COR-L47 (cell line): ENCODE results near the gene MAB21L1.

Experiments
- DNase-seq: peaks from one replicate; lab custom pipeline; 2025; lab: John Stamatoyannopoulos, UW

The MAB21L1 gene

DNA sequence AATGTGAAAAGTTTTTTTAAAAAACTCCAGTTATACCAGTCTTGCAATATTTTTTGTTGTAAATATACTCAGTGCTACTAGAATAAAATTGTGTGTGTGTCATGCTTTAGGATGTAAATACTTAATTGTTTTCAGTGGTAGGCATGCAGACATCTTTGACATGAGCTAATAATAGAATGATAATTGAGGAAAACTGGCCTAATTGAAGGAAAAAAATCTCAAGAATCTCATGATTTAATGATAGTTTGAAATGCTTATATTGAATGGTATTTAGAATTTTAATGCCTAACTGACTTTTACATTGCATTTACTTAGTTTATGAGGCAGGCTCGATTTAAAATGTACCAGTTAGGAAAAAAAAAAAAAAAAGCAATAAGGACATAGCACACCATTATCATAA, 3.2 kb upstream of the MAB21L1 start:
- DNase-seq: no peak

DNA sequence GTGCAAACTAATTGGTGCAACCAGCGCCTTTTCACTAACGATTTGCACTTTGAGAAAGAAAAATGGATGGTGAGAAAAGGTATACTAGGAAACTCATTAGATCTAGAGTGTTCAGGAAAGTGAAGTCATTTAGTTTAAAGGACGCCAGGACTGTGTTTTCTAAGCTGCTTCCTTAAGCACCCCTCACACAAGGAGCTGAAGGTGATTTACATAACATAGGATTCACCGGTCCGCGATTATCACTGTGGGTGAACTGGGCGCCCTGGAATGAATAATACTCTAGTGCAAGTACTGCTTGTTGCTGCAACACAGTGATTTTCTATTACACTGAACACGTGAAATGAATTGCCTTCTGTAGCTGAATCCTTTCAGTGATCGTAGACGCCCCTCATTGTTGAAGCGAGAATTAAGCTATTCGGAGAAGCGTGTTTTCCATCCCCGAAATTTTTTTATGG, 2.6 kb upstream of the MAB21L1 start:
- no peak for DNase-seq

DNA sequence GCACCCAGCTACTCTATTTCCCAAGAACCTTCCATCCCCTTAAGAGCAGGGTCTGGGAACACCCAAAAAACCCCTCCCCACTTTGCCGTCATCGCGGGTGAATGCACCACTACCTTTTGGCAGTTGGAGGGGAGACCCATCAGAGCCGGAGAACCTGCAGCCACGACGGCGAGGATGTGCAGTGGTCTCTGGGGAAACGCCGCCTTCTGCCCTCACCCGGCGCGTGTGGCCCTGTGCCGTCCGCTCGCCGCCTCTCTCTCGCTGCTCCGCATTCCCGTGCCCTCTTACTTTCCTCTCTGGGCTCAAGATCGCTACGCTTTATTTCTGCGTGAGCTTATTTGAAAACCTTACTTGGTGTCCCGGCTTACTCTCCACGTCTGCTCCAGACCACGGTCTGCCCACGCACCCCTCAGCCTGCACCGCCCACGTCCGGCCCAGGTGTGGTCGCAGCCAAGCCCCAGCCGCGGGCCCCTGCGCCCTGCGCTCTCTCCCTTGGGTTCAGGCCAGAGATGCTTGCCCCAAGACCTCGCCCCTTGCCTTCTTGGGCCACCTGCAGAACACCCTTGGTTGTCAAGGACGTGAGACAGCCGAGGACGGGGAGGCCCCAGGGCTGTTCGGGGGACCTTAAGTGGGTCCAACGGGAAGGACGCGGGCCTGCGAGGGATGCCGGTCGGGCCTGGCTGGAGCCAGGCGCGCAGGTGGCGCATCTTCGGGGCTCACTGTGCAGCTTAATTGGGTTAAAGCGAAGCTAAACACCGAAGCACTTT, 2.0 kb upstream of the MAB21L1 start:
- DNase-seq: no peak

DNA sequence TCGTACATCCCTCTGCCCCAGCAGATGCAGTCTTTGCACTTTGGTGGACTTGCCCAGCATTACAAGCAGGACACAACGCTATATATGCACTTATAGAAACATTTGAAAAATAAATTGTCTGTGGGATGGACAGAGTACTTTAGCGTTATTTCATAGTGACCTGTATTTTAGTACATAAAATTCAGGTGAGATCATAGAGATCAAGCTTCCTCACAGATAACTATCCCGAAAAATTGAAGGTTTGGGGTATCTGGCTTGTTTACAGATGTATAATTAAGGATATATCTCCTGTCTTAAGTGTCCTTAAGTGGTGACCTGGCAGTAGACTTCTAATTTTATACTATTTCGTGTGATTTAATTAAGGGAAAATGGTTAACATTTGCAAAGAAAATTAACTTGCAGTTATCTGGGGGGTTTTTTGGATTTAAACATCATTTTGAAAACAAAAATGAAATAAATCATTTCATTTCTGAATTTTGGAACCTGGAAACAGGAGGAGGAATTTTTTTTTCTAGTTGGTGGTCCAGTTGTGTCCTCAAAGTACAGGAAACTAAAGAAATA, 977 bp upstream of the MAB21L1 start:
- DNase-seq: no peak

DNA sequence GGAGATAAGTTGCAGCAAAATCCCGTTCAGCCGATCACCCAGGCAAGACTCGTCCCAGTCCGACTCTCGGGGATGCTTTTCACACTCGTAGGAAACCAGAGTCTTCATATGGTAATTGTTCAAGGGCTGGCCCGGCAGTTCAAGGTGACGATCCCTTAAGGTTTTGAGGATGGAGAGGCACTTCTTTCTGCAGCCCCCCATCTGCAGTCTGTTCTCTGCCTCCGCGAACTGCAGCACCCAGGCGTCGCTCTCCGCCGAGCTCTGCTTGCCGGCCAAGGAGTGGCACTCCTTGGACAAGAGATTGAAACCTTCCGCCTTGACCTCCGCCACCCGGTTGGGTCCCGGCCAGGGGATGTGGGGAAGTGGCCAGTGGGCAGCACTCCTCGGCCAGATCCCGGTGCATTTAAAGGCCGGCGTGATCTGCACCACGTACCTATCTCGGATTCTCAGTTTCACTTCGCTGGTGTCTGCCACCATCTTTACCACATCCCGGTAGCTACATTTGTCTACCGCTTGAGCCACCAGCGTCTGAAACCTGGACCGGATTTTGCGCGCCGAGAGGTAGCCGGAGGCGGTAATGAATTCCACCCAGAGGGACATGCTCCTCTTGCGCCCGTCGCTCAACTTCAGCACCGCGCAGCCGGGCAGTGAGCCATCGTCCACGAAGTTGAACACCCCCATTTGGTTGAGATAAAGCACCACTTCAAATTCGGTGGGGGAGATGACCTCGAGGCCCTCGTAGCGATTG, 1.1 kb downstream of the MAB21L1 start:
- DNase-seq: no peak

DNA sequence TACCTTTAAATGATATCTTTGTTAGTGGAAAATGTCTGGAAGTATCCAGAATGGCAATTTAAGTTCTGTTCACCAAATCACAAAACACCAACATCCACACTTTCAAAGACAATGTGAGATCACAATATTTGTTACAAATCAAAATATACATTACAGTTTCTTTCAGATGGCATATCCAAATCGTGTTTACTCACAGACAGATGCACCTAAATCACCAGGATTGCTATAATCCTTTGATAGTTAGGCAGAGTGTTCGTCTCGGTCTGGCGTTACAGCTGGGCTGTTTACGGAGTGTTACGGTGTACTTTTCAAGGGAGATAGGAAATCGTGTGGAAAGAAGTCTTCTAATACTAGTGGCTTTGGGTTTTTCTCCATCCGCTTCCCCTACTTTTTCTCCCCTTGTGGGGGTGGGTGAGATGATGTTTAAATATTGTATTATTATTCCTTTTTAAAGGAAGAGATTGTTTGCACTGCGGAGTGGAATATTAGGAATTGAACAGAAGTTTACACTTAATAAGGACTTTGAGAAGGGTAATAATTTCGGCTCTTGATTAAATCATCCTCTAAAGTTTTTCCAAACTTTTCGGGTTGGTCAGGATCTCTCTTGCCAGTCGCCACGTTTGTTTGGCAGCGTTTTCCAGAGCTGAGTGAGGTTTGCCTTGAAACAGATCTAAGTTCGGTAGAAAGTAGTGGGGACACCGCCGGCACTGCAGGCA, 1.8 kb downstream of the MAB21L1 start:
- DNase-seq: no peak

DNA sequence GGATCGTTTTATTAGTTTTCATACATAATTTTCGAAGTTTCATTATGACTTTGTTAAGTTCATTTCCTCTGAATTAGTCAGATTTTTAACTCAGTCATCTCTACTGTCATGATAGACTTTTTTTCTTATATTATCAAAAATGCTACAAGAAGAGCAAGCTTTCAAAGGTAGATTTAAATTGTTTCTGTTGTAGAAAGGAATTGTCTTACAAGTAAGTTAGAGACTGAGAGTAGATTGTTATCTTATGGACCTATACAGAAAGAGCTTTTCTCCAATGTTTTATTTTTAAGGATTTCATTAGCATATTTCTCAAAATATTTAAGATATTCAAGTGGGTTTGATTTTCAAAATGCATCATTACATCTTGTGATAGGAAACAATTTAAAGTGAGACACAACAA, 2.7 kb downstream of the MAB21L1 start:
- no peak for DNase-seq

DNA sequence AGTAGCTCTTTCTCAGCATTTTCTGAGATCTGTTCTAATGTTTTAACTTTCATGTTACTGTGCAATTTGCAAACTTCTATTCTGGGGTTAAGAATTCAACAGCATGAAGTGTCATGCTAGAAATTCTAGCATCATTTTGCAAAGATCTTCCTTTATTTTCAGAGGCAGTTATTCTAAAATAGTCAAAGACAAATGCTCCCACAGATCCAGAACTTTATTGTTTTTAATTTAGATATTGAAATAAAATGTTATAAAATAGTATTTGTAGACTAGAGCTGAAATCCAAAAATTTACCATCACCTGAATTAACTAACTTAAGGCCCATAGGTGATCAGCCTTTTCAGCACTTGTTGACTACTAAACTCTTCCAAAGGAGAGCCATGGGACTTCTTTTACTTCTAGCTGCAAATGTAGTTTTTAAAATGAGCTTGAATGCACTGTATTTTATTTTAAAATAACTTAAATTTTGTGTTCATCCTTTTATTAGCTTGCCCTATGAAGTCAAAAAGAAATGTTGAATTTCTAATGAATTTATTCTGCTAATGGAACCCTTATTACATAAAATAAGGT, 3.2 kb downstream of the MAB21L1 start:
- DNase-seq: no peak

DNA sequence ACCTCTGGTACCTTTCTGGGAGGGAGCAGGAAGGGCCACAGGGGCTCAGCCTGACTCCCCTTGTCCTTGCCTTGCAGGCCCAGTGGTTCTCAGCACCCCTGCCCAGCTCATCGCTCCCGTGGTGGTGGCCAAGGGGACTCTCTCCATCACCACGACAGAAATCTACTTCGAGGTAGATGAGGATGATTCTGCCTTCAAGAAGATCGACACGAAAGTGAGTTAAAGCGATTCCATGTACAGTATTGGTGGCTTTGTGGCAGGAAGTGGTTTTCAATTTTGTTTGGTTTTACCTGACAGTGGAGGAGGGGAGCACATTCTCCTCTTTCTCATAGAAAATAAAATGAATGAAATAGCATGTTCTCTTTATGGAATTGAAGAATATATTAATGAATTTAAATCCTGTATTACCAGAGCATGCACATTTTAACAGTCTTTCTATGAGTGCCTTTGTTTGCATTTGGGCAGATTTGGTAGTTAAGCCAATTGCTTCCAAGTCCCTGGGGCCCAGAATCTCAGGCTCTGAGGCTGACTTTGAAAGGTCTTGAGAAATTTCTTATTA, 4.1 kb downstream of the MAB21L1 start:
- no peak for DNase-seq

DNA sequence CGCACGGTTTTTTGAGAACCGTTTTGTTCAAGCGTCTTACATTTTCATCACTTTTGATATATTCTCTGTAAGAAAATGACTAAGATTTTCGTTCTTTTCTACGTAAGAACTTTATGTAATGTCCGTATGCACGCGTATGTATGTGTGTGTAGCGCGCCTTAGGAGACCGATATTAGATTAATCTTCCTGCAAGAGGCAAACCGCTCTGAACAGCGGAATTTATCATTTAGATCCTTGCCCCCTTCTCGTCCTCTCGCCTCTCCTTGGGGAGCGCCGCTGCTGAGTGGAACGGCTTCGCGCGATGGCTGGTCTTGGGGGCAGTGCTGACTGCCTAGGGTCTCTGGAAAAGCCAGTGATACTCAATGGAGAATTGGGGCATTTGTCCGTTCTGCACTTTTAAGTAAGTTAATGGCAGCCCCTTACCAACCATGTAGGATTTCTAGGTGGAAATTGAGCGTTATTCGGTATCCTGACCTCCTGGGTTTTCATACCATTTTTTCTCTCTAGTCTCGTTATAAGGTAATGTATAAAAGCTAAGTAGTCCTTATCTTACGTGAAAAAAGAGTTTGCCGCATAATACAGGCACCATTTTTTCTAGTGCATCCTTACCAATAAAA, 4.7 kb downstream of the MAB21L1 start:
- DNase-seq: no peak

DNA sequence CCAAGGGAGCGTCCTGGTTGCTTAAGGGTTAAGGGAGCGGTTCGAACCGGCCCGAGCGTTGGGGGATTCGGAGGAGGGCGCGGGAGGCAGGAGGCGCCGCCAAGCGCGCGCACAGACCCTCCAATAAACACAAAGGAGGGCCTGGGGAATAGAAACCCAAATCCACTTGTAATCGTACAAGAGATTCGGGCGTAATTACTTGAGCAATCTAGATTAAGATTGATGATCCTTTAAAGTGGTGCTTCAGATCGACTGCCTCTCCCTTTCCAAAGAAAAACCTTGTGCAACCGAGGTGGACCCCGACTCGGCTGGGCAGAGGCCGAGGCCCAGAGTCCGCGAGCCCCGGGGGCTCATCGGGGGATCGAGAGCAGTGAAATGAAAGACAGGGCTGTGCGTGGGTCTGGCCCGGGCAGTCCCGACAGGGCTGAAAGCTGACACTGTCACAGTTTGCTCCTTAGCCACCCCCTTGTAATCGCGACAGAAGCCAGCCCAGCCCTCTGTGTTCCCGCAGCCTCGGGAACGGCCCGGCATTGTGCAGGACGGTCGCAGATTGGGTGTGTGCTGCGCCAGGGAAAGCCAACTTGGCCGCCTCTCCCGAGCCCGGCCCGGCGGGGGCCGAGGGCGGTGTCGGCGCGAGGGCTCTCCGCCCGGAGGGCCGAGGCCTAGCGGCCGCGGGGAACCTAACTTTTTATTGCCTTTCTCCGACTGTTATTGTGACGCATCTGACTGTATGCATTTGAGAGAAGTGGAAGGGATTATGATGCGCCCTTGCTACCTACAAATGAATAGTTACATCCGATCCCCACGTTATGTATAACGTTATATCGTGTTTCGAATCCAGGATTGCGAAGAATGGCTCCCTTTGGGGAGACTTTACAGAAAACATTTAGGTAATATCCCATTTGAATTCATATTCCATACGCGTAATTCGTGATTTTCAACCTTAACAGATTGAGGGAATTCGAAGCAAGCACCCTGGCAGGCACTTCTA, 5.5 kb downstream of the MAB21L1 start:
- DNase-seq: no peak

DNA sequence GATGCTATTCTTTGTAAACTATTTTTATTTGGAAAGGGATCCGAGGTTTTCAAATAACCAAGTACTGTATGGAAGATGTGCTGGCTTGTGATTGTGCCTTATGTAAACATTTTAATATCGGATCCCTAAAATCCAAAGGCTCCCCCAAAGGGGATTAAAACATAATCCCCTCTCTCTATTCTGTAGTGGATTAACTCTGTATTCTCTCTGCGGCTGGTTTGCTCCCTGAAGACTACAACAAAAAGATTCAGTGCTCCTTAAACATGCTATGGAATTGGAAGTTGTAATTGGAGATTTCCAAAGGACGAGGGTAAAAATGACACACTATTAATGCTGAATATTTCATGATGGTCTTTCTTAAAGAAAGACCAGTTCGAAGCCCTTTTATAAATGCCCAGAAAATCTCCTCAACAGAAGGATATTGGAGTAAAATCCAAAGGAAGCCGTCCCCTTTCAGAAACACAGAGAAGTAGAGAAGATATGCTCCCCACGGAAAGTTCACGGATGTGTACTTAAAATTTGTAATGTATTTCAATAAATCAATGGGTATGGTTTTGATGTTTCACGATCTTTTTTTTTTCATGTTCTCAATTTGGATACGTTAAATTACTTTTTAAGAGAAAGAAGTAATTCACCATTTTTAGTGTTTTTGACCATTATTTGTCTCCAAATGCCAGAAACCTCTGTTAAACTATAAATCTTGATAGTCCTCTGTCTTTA, 6.5 kb downstream of the MAB21L1 start:
- DNase-seq: no peak

DNA sequence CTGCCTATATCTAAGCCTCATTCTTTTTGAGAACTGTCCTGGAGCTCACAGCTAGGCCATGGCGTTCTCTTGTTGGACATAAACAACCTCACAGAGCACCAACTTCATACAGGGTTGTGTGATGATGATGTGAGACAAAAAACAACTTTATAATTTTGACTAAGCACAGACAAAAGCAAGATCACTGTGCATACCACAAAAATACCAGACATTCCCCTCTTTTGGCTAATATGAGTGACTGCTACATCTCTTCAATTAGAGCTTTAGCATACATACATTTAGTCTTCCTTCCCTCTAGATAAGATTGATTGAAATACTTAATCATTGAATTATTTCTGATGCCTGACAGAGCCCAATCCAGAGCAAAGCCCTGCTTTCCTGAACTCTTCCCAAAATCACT, 8.3 kb downstream of the MAB21L1 start:
- DNase-seq: no peak

DNA sequence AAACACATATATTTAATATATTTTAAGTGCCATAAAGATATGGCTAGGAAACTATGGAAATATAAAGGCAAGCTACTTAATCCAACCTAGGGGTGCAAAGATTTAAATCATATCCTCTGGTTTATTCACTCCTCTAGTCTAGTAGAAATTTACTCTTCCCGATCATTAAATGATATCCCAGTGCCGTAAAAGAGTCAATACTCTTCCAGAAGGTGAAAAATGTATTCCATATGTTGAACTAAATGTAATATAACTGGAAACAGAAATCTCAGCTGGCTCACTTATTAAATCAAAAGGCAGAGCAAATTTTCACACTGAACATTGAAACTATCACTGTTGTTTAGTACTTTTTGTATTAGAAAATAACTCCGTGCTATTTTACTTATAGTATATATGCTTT, 11.1 kb downstream of the MAB21L1 start:
- no peak for DNase-seq

DNA sequence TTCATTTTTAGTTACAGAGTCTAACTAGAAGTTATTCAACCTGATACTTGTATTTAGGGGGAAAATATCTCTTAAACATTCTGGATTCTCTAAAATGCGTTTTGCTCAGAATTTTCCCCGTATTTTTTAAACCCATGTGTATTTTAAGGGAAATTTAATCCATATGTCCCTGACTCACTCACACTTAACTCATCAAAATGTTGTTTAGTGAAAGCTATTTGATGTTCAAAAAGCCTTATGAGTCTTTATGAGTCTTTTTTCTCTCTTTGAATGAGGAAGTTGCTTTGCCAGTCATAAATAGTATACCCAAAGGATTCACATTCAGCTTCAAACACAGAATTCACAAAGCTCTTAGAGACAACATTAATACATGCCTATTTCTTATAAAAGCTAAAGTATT, 16.4 kb downstream of the MAB21L1 start:
- DNase-seq: no peak

DNA sequence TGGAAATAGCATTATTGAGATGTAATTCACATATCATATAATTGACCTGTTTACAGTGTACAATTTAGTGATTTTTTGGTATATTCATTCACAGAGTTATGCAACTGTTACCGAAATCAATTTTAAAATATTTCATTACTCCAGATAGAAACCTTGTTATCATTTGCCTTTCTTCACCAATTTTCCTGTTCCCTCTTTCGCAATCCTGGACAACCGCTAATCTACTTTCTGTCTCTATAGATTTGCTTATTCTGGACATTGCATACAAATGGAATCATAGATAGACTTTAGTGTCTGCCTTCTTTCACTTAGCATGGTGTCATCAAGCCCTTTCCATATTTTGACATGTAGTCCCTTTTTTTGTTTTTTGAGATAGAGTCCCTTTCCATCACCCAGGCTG, 19.2 kb downstream of the MAB21L1 start:
- no peak for DNase-seq

DNA sequence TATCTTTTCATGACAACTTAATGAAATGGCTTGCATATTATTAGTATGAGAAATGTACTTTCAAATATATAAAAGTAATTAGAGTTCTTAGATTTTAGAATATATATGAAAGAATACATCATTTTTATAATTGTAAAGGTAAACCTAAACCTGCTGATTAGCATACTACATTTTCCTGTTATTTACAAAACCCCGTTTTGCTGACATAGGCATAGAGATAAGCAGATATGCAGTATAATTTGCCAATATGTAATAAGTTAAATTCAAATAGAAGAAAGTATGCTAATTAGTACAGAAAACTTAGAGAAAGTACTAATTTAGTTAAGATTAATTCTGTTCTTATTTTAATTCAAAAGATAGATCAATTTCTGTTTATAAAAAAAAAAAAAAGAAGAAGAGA, 21.5 kb downstream of the MAB21L1 start:
- no peak for DNase-seq

DNA sequence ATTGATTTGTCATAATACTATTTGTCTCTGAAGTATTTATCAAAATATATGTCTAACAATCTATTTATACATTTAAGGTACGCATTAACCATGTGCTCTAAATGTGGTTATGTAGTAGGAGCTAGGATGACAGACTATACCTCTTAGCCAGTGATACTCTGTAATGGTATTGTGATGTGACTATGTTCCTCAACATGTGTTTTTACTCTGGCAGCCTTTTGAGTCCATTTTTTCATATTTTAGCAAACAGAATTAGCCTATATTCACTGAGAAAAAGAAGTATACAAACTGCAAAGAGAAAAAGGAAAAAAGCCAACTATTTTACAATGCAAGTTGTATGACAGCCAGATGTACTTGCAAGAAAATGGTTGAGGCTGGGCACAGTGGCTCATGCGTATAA, 26.7 kb downstream of the MAB21L1 start:
- DNase-seq: no peak

DNA sequence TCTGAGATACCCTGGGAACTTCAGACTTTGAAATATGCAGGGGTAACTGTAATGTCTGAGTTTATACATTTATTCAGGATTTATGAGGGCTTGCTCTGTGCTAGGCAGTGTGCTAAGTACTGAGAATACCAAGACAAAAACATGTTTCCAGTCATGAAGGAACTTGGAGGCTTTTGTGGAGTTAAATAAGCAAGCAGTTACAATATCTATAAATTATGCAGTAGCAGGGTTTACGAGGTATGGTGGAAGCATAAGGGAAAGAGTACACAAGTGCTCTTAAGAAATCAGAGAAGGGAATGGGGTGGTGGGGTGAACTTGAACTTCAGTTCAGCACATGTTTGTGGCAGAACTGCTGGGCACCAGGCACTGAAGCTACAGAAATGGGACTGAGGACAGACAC, 28.0 kb downstream of the MAB21L1 start:
- no peak for DNase-seq
